K562 (cell line): ENCODE data around the gene PPT1. TPM values are rescaled to one million over a fixed set of nuclear protein-coding genes. Genes with fewer than 3 reads are reported as not detected.

ENCODE experiments used
- BACH1 ChIP-seq: fragments of 200-800 bp; sonication (Bioruptor generic); IDR thresholded peaks from 2 replicates; pipeline ENCODE4 v1.6.1; 2016; ENCODE audit warnings: missing genetic modification characterization, missing compliant biosample characterization
- EP300 ChIP-seq: IDR thresholded peaks from 2 replicates; pipeline ENCODE4 v1.6.1; 2012; ENCODE audit warnings: low read length, improper control_type of control experiment
- FOXP1 ChIP-seq: sonication (generic); formaldehyde crosslinking; IDR thresholded peaks from 2 replicates; pipeline ENCODE4 v1.8.0; 2022; ENCODE audit warnings: mild to moderate bottlenecking, missing genetic modification reagents
- MYNN ChIP-seq, 2 experiments: sonication (generic); formaldehyde crosslinking in 1 of 2; IDR thresholded peaks; 2 replicates each; pipeline versions ENCODE4 v1.5.0 to v1.6.1; 2016 to 2020; ENCODE audit warnings: antibody characterized with exemption in 1 of 2, missing genetic modification reagents in 1 of 2
- NFE2 ChIP-seq: IDR thresholded peaks from 2 replicates; pipeline ENCODE4 v1.6.1; 2014; ENCODE audit warnings: antibody characterized with exemption, low read depth
- PCBP2 ChIP-seq: fragments of 200-400 bp; formaldehyde crosslinking; IDR thresholded peaks from 2 replicates; pipeline ENCODE4 v1.6.1; 2018; ENCODE audit warnings: low read length, low read depth, mild to moderate bottlenecking, moderate library complexity; ENCODE audit not compliant: poor library complexity, severe bottlenecking
- TEAD2 ChIP-seq: fragments of 450-650 bp; IDR thresholded peaks from 2 replicates; pipeline ENCODE4 v1.6.1; 2016; ENCODE audit warnings: missing genetic modification characterization, control low read depth, missing compliant biosample characterization
- ZEB2 ChIP-seq: fragments of 450-650 bp; IDR thresholded peaks from 2 replicates; pipeline ENCODE4 v1.6.1; 2016
- ZNF766 ChIP-seq: fragments of 200-800 bp; sonication (Bioruptor generic); conservative IDR thresholded peaks from 2 replicates; pipeline ENCODE4 v1.6.1; 2016; ENCODE audit warnings: missing genetic modification characterization, missing compliant biosample characterization
- polyA plus RNA-seq, 8 experiments: library from polyadenylated mRNA; depleted of rRNA in 4 of 8; stranded (reverse) in 5 of 8; unstranded in 3 of 8; fragments of >200 nt; fragmentation: Nextera tagmentation in 2 of 8; fragmentation: Illumina TruSeq in 1 of 8; extraction: Ambion mirVana in 2 of 8; extraction: Trizol in 1 of 8; gene quantifications; 2 replicates each; pipeline versions ENCODE4 v1.2.1 to v1.2.3, GENCODE V29; 2011 to 2014; ENCODE audit warnings: inconsistent platforms in 1 of 8, missing spikeins in 1 of 8
- total RNA-seq, 7 experiments: library from RNA; depleted of rRNA in 6 of 7; stranded (reverse); fragments of >200 nt in 6 of 7; fragmentation: Illumina TruSeq in 2 of 7; extraction: Trizol in 2 of 7; gene quantifications; 2 replicates each; pipeline versions ENCODE4 v1.2.1 to v1.2.3, GENCODE V29; 2011 to 2021; ENCODE audit warnings: low replicate concordance in 1 of 7
- TF ChIP-seq, protein P1 (sequence below), 2 experiments: fragments of 450-650 bp in 1 of 2; sonication (generic) in 1 of 2; formaldehyde crosslinking in 1 of 2; IDR thresholded peaks; 2 replicates each; pipeline versions ENCODE4 v1.7.1 to v1.9.0; 2016 to 2022; ENCODE audit warnings: inconsistent platforms in 1 of 2, mild to moderate bottlenecking in 1 of 2, missing genetic modification reagents in 1 of 2
- TF ChIP-seq, protein P2 (sequence below): conservative IDR thresholded peaks from 2 replicates; pipeline ENCODE4 v1.6.1; 2011; ENCODE audit warnings: low read depth, mild to moderate bottlenecking, low read length; ENCODE audit not compliant: control insufficient read depth
- TF ChIP-seq, protein P3 (sequence below): fragments of 250-450 bp; sonication (Bioruptor Pico); IDR thresholded peaks from 2 replicates; pipeline ENCODE4 v1.8.0; 2022; ENCODE audit warnings: inconsistent platforms
- TF ChIP-seq, protein P4 (sequence below): fragments of 250-450 bp; sonication (Bioruptor Pico); IDR thresholded peaks from 2 replicates; pipeline ENCODE4 v1.4.0; 2020; ENCODE audit warnings: mild to moderate bottlenecking, moderate library complexity

The PPT1 gene
- total and polyA plus RNA-seq, 9 of the 15 experiments (the other 6 are each of a cell fraction or from before 2014, with no cell fraction given): 72.2 to 285 (median 143) TPM

DNA sequence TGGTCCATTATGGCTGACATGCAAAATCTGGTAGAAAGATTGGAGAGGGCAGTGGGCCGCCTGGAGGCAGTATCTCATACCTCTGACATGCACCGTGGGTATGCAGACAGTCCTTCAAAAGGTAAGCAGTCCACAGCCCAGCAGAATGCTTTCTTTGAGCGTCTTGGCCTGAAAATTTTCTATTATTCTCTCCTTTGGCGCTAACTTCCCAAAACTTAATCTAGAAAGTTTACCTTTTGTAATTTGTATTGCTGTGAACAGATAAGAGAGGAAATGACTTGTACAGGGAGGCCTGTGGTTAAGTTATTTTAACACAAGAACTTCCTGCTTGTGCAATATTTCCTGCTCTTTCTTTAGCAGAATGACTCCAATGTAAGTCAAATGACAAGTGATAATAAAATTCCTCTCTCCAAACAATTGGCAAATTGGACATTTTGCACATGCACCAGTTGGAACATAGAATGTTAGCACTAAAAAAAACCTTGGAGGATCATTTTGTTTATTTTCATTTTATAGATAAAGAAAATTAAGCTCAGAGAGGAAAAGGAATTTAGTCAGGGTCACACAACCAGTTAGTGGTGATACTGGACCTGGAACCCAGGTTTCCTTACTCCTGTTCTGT, 37.6 kb downstream of the PPT1 start (continued):
- TF ChIP-seq, protein P1, sequence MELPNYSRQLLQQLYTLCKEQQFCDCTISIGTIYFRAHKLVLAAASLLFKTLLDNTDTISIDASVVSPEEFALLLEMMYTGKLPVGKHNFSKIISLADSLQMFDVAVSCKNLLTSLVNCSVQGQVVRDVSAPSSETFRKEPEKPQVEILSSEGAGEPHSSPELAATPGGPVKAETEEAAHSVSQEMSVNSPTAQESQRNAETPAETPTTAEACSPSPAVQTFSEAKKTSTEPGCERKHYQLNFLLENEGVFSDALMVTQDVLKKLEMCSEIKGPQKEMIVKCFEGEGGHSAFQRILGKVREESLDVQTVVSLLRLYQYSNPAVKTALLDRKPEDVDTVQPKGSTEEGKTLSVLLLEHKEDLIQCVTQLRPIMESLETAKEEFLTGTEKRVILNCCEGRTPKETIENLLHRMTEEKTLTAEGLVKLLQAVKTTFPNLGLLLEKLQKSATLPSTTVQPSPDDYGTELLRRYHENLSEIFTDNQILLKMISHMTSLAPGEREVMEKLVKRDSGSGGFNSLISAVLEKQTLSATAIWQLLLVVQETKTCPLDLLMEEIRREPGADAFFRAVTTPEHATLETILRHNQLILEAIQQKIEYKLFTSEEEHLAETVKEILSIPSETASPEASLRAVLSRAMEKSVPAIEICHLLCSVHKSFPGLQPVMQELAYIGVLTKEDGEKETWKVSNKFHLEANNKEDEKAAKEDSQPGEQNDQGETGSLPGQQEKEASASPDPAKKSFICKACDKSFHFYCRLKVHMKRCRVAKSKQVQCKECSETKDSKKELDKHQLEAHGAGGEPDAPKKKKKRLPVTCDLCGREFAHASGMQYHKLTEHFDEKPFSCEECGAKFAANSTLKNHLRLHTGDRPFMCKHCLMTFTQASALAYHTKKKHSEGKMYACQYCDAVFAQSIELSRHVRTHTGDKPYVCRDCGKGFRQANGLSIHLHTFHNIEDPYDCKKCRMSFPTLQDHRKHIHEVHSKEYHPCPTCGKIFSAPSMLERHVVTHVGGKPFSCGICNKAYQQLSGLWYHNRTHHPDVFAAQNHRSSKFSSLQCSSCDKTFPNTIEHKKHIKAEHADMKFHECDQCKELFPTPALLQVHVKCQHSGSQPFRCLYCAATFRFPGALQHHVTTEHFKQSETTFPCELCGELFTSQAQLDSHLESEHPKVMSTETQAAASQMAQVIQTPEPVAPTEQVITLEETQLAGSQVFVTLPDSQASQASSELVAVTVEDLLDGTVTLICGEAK (IDR thresholded peaks at IDR 0.05): peak; percentile 34
- TF ChIP-seq, protein P1 (CRISPR knock-in tag; IDR thresholded peaks at IDR 0.05): no peak
- TF ChIP-seq NFE2 (peak; percentile 55), ZNF766 (0 out of 2 replicates have a peak, but pooled peaks have one; percentile 14), ZEB2 (peak; percentile 60), MYNN (IDR thresholded peaks at IDR 0.05) (no peak), MYNN (CRISPR knock-in tag; IDR thresholded peaks at IDR 0.05) (no peak), BACH1 (tag) (no peak), PCBP2 (no peak), EP300 (peak; percentile 97), TEAD2 (tag) (0 out of 2 replicates have a peak, but pooled peaks have one; percentile 30), FOXP1 (CRISPR knock-in tag) (no peak)
- TF ChIP-seq, protein P2, sequence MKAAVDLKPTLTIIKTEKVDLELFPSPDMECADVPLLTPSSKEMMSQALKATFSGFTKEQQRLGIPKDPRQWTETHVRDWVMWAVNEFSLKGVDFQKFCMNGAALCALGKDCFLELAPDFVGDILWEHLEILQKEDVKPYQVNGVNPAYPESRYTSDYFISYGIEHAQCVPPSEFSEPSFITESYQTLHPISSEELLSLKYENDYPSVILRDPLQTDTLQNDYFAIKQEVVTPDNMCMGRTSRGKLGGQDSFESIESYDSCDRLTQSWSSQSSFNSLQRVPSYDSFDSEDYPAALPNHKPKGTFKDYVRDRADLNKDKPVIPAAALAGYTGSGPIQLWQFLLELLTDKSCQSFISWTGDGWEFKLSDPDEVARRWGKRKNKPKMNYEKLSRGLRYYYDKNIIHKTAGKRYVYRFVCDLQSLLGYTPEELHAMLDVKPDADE: no peak
- TF ChIP-seq, protein P3, sequence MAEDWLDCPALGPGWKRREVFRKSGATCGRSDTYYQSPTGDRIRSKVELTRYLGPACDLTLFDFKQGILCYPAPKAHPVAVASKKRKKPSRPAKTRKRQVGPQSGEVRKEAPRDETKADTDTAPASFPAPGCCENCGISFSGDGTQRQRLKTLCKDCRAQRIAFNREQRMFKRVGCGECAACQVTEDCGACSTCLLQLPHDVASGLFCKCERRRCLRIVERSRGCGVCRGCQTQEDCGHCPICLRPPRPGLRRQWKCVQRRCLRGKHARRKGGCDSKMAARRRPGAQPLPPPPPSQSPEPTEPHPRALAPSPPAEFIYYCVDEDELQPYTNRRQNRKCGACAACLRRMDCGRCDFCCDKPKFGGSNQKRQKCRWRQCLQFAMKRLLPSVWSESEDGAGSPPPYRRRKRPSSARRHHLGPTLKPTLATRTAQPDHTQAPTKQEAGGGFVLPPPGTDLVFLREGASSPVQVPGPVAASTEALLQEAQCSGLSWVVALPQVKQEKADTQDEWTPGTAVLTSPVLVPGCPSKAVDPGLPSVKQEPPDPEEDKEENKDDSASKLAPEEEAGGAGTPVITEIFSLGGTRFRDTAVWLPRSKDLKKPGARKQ (CRISPR knock-in tag): no peak
- TF ChIP-seq, protein P4, sequence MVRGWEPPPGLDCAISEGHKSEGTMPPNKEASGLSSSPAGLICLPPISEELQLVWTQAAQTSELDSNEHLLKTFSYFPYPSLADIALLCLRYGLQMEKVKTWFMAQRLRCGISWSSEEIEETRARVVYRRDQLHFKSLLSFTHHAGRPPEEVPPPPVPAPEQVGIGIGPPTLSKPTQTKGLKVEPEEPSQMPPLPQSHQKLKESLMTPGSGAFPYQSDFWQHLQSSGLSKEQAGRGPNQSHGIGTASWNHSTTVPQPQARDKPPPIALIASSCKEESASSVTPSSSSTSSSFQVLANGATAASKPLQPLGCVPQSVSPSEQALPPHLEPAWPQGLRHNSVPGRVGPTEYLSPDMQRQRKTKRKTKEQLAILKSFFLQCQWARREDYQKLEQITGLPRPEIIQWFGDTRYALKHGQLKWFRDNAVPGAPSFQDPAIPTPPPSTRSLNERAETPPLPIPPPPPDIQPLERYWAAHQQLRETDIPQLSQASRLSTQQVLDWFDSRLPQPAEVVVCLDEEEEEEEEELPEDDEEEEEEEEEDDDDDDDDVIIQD (CRISPR knock-in tag): no peak
